GM19455 (cell line): Measurements from ENCODE around the gene EYS.
"Not testable (repeated sequence)": the region's sequence is repeated elsewhere in the genome, so short reads cannot be mapped to it uniquely, and the experiment has no call there.

ENCODE experiments used
- ATAC-seq: cut with Tn5 transposase; IDR thresholded peaks from one replicate; pipeline ENCODE4 v1.9.1; 2021; ENCODE audit not compliant: unreplicated experiment

Gene EYS

GRCh38 chr6:64012351-64013001 is 1694.5 kb downstream of the EYS start:
- ATAC-seq, result no peak

GRCh38 chr6:64010666-64011065 is 1696.4 kb downstream of the EYS start:
- ATAC-seq, result no peak

GRCh38 chr6:64010010-64010409 is 1697.0 kb downstream of the EYS start:
- ATAC-seq, result no peak

GRCh38 chr6:64006246-64006645 is 1700.8 kb downstream of the EYS start:
- ATAC-seq, result no peak

- ATAC-seq, result no peak
Measured at GRCh38 chr6:64000818-64001491, 1706.1 kb downstream of the EYS start.

- no peak for ATAC-seq
Measured at GRCh38 chr6:63999613-64000012, 1707.4 kb downstream of the EYS start.

GRCh38 chr6:63998991-63999390 is 1708.0 kb downstream of the EYS start:
- no peak for ATAC-seq

- ATAC-seq, result no peak
Measured at GRCh38 chr6:63997734-63998133, 1709.3 kb downstream of the EYS start.

GRCh38 chr6:63997221-63997620 is 1709.8 kb downstream of the EYS start:
- no peak for ATAC-seq

- ATAC-seq, result no peak
Measured at GRCh38 chr6:63985223-63985622, 1721.8 kb downstream of the EYS start.

GRCh38 chr6:63975699-63976098 is 1731.3 kb downstream of the EYS start:
- ATAC-seq, result no peak

GRCh38 chr6:63968650-63969049 is 1738.4 kb downstream of the EYS start:
- ATAC-seq, result no peak

GRCh38 chr6:63964366-63964765 is 1742.7 kb downstream of the EYS start:
- no peak for ATAC-seq

- ATAC-seq, result no peak
Measured at GRCh38 chr6:63963769-63964315, 1743.2 kb downstream of the EYS start.

- not testable (repeated sequence) for ATAC-seq
Measured at GRCh38 chr6:63953336-63954021, 1753.5 kb downstream of the EYS start.

GRCh38 chr6:63947792-63948529 is 1759.1 kb downstream of the EYS start:
- ATAC-seq, result no peak

GRCh38 chr6:63945987-63946386 is 1761.0 kb downstream of the EYS start:
- ATAC-seq, result no peak

GRCh38 chr6:63943826-63944225 is 1763.2 kb downstream of the EYS start:
- no peak for ATAC-seq

GRCh38 chr6:63941747-63942470 is 1765.1 kb downstream of the EYS start:
- ATAC-seq, result no peak

GRCh38 chr6:63940056-63940455 is 1767.0 kb downstream of the EYS start:
- ATAC-seq, result no peak

GRCh38 chr6:63936399-63936798 is 1770.6 kb downstream of the EYS start:
- no peak for ATAC-seq
